GM11168 (cell line): ENCODE data around the gene C1orf21.

Source experiments
- in situ Hi-C: fragments of 300-500 bp; cut with MboI; formaldehyde crosslinking; loops from one replicate; pipeline ENCODE4 v1.12.0; 2022; ENCODE audit warnings: low sequenced_read_pairs; ENCODE audit not compliant: unreplicated experiment

Gene C1orf21

DNA sequence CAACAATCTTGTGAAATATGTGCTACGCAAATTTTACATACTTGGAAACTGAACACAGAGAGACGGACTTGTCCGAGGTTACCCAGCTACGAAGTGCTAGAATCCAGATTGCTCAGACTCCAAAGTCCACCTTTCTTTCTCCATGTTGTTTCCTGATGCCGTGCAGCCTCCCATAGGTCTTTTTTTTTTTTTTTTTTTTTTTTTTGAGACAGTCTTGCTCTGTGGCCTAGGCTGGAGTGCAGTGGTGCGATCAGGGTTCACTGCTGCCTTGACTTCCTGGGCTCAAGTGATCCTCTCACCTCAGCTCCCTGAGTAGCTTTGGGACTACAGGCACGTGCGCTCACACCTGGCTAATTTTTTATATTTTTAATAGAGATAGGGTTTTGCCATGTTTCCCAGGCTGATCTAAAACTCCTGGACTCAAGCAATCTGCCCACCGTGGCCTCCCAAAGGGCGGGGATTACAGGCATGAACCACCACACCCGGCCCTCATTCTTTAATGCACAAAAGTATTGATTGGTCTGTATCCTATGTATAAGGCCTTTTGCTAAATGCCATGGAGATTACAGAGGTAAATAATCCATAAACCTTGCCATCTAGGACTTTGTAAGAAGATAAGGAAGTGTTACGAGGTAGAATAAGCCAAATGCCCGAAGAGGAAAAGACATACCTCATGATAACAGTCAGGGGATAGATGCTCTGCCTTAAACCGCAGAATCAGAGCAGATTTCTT is 92.8 kb downstream of the C1orf21 start:
- in situ Hi-C loops = no loop called here

- in situ Hi-C loops = no loop called here
Observed at GRCh38 chr1:184480736-184481135, 93.9 kb downstream of the C1orf21 start.

- in situ Hi-C loops = no loop called here
Observed at GRCh38 chr1:184482136-184482535, 95.3 kb downstream of the C1orf21 start.

GRCh38 chr1:184483101-184483683 is 96.4 kb downstream of the C1orf21 start:
- in situ Hi-C loops = no loop called here

DNA sequence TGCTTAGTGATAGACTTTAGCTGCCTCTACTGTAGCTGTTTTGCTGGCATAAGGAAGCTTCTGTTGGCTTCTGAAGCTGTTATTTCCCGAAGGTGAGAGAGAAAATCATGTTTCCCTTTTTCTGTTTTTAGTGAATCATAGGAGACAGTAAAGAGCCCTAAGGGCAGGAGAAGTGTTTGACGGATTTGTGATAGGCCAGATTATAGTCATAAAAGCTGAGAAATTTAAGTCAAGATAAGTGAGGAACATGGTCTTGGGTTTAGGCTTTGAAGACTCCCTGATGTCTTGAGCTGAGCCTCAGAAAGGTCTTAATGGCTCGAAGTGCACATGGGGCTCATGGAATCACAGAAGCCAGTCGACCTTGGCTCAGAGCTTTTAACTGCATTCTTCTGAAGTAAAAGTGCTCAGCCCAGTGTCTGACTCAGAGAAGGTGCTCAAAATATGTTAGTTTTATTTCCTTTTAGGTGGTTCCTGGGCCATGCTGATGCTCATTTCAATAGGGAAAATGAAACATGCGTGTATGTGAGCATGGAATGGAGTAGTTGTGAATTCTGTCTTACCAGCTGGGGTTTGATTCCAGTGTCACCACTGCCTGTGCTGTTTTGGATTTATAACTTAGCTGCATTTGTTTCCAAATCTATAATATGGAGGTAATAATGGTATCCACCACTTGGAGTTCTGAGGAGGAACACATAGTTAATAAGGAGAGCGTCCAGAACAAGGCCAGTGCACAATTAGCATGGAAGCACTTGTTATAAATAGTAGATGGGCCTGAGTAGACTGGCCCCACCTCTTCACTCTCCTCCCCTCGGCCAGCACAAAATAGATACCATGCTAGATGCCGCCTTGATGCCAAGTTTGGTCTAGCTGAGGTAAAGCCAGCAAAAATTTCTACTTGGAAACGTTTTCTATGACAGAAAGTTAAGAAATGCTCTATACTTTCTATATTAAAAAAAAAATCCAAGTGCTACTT is 99.2 kb downstream of the C1orf21 start:
- in situ Hi-C loops = no loop called here

GRCh38 chr1:184486761-184487445 is 100.1 kb downstream of the C1orf21 start:
- in situ Hi-C loops = no loop called here

GRCh38 chr1:184487531-184488193 is 100.8 kb downstream of the C1orf21 start:
- in situ Hi-C loops = no loop called here

- in situ Hi-C loops = no loop called here
Observed at GRCh38 chr1:184489908-184490307, 103.1 kb downstream of the C1orf21 start.

DNA sequence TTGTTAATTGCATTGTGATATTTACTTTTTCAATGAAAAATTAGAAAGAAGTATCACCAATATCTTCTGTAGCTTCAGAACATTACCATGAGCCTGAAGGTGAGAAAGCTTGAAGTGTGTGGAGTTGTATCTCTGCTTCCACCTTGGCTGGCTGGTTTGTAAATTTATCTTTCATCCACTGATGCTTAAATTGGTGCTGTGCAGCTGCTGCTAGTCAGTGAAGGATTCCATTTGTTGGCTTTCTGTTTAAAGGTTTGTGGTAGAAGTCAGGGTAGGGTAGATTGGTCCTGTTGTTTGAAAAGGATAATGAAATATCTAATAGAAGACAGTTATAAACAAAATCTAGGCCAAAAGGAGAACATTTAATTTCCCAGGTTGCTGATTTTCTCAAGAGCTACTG is 105.7 kb downstream of the C1orf21 start:
- in situ Hi-C loops = no loop called here

- in situ Hi-C loops = no loop called here
Observed at GRCh38 chr1:184493987-184494388, 107.2 kb downstream of the C1orf21 start.

DNA sequence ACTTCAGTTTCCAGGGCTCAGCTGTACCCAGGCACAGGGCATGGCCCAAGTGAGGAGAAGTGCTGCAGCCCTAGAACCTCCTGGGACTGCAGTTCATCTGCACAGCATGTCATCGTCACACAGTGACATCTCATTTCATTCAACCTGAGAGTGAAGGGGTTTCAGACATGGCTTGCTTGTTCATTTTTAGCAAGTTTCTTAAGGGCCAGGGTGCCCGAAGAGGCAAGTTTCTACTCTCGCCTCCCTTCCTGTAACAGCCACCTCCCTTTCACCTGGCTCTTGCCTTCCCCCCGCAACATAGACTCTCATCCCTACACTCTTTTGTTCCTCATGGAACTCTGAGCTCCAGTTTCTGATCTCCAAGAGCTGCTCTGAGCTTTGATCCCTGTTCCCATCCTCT is 108.1 kb downstream of the C1orf21 start:
- in situ Hi-C loops = no loop called here

DNA sequence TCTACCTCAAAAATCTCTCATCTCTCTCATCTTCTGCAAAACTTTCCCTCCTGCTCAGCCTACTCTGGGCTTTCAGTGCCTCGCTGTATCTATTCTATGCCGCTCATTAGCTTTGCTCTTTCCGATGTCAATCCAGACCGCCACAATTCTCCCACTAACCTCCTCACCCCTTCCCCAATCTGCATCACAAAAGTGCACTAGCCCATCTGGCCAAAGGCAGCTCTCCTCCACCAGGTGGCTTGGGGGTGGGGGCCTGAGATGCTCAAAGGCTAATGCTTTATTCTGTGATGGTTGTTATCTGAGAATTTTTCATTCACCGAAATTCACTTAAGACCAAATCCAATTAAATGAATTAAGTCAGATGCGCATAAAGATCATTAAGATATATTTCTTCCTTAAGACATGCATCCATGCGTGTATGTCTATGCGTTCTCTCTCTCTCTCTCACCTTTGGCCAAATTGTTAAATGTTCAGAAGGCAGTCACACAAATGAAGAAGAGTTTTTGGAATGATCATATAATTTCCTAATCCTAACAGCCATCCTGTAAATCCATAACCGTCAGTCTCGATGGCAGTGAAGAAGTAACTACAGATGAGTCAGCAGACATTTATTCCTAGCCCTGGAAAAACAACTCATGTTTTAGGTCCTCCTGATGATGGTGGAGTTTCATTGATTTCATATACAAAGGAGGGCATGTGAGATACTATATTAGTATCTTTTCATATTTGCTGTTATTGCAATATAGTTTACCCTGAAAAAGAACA is 111.3 kb downstream of the C1orf21 start:
- in situ Hi-C loops = no loop called here

GRCh38 chr1:184499616-184500015 is 112.8 kb downstream of the C1orf21 start:
- in situ Hi-C loops = no loop called here

DNA sequence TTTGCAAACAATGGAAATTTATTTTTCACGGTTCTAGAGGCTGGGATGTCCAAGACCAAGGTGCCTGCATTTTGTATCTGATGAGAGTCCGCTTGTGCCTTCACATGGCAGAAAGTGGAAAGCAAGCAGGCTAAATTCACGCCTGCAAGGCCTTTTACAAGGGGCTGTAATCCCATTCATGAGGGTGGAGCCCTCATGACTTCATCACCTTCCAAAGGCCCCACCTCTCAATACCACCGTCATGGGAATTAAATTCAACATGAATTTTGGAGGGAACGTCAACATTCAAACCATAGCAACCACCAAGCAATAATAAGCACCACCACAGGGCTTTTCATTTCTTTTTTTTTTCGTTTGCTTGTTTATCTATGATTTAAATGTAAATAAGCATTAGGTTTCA is 115.3 kb downstream of the C1orf21 start:
- in situ Hi-C loops = no loop called here

GRCh38 chr1:184503221-184503749 is 116.5 kb downstream of the C1orf21 start:
- in situ Hi-C loops = no loop called here

DNA sequence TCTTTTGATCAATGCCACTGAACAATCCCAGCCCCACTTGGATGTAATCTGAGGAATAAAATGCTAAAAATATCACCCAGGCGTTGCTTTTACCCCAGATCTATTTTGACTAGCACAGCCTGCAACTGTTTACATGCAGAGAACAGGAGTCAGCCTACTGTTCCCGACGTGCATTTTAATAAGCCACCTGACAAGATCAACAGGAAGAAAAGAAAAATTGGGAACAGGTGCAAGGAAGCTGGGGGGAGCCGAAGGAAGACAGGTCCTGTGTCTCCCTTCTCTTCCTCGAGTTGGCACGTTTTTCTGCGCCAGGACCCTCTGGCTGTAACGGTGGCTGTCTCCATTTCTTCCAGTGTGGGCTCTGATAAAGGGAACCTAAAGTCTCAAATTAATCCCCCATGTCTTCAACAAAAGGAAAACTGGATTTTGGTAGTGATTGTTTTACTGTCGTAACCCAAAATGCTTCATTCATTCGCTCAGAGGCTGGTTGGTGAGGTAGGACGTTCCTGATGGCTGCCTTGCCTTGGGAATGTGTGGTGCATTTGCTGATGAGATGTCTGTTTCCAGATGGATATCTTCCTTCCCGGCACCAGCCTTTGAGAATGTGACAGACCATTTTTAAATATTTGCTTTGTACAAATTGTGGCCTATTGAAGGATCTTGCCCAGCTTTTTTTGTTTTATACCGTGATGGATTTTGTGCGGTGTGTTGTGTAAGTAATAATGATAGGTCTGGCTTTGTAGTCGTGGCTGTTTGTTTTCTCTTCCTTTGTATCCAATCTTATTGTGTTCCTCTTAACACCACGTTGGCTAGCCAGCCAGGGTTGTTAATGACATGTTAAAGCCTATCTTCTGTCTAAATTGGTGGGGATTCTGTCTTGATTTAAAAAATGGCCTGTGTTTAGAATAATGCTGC is 117.5 kb downstream of the C1orf21 start:
- in situ Hi-C loops = no loop called here

GRCh38 chr1:184504955-184505338 is 118.1 kb downstream of the C1orf21 start:
- in situ Hi-C loops = no loop called here

GRCh38 chr1:184506481-184506880 is 119.7 kb downstream of the C1orf21 start:
- in situ Hi-C loops = no loop called here
